HG03108 (cell line): ENCODE data around the gene NEGR1.
A peak's percentile ranks its signal among the peaks of the same experiment; 100 is the strongest.
"Not testable (repeated sequence)": the region's sequence is repeated elsewhere in the genome, so short reads cannot be mapped to it uniquely, and the experiment has no call there.

Experiments used
- ATAC-seq: cut with Tn5 transposase; IDR thresholded peaks from one replicate; pipeline ENCODE4 v1.9.1; 2021; ENCODE audit warnings: moderate library complexity; ENCODE audit not compliant: unreplicated experiment

The NEGR1 gene

DNA sequence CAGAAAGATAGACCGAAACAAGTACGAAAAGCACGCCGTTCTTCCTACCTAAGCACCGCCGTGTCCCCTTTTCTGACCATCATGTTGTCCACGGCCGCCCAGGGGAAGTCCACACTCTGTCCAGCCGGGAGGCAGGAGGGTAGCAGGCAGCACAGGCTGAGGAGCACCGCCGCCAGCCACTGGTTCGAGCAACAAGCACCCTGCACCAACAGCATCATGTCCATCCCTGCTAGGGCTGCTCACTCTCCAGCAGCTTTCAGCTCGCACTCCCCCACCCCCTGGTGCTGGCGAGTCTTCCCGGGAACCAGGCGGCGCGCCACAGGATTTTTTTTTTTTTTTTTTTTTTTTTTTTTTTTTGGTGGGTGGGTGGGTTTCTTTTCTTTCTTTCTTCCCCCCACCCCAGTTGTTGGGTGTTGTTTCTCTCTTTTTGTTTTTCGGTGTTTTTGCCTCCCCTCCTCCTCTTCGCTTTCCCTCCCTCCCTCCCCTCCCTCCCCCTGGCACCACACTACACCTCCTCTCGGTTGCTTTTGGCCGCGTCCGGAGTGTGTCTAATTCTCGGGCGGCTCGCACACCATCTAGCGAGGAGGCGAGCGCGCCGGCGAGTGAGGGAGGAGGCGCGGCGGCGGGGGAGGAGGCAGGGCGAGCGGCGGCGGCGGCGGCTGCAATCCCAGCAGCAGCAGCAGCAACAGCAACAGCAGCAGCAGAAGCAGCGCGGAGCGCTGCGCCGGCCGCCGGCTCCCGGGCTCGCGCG, at the start of gene NEGR1:
NEGR1 (minus strand) TSS at position 269 of the 751 bp plus-strand sequence.
- no peak for ATAC-seq

DNA sequence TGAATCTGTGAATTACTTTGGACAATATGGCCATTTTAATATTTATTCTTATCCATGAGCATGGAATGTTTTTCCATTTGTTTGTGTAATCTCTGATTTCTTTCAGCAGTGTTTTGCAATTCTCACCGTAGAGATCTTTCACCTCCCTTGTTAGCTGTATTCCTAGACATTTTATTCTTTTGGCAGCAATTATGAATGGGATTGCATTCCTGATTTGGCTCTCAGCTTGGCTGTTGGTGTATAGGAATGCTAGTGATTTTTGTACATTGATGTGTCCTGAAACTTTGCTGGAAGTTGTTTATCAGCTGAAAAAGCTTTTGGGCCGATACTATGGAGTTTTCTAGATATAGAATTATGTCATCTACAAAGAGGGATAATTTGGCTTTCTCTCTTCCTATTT, 44.2 kb upstream of the NEGR1 start:
- no peak for ATAC-seq

DNA sequence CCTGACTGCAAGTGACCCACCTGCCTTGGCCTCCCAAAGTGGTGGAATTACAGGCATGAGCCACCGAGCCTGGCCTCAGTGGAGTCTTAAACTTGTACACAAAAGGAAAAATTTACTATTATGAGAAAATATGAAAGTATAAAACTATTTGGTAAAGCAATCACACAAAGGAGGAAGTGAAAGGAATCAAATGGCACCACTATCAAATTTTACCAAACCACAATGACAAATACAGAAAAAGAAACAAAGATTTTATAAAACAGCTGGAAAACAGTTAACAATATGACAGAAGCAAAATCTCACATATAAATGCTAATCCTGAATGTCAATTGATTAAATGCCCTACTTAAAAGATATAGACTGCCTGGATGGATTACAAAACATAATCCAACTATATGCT, 42.1 kb upstream of the NEGR1 start:
- no peak for ATAC-seq

DNA sequence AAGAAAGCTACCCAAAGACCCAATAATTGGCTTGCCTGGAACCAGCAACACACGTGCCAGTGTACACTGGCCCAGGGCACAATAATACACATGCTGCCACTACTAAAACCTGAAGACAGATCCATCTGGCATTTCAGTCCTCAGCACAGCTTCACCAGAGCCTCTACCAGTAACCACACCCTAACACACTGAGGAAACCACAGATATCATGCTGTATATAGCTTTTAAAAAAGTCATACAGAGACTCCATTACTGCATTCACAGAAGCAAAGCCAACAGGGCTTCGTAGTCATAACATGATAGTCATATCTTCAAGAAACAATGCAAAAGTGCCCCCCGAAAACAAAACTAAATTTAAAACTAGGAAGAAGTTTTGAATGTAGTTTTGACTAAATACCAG, 40.6 kb upstream of the NEGR1 start:
- ATAC-seq = no peak

DNA sequence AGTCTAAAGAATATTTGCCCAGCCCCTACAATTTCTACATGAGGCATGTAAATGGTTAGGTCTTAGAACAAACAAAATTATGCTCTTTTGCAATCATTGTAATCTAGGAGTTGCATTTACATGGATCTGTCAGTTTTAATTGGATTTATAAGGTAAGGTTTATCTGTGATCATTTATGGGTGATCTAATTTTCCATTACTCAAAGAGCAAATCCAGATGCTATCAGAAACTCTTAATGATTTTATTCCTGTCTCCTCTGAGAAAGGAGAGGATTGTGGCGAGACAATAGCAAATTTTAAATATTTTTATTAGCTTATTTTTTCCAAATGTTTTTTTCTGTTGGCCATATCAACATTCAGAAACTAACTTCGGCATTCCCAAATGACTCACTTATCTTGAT, 14.2 kb upstream of the NEGR1 start:
- no peak for ATAC-seq

DNA sequence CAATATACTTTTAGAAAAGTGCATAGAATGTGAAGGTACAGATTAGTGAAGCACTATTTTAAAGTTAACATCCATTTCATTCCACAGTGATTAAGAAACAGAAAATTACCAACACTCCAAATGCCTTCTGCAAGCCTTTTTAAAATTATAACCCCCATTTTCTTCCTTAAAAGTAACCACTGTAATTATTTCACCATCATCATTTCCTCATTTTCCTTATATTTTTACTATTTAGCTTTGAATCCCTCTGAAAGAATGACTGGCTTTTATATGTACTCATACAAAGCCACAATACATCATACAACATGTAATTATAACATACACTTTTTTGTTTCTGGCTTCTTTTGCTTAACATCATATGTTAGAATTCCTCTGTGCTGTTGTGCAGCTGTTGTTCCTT, 6.5 kb upstream of the NEGR1 start:
- ATAC-seq = no peak

DNA sequence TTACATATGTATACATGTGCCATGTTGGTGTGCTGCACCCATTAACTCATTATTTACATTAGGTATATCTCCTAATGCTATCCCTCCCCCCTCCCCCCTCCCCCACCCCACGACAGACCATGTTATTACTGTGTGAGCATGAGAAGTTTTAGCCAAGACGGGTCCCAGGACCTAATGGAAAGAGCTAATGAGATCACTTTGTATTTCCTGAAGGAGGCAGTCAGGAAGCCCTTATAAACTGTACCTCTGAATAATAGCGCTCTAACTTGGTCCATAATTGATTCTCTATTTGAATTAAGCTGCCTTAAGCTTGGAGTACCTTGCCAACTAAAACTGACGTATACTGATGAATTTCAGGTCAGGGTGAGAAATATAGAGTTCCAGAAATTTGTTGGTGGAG, 4.1 kb upstream of the NEGR1 start:
- no peak for ATAC-seq

DNA sequence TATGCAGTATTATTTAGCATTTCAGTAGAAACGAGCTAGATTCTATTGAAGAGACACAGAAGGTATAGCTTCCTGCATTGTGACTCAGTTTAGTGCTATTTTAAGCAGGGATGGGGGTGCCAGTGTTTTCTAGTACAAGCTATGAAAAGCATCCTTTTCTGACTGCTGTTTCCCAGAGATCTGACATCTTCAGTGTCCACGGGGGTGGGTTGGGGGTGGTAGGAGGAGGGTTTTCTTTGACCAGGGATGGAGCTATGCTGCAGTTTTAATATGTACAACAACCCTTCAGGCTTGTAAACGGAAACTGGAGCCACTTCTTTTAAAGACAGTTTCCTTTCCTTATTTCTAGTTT, 2.7 kb upstream of the NEGR1 start:
- no peak for ATAC-seq

DNA sequence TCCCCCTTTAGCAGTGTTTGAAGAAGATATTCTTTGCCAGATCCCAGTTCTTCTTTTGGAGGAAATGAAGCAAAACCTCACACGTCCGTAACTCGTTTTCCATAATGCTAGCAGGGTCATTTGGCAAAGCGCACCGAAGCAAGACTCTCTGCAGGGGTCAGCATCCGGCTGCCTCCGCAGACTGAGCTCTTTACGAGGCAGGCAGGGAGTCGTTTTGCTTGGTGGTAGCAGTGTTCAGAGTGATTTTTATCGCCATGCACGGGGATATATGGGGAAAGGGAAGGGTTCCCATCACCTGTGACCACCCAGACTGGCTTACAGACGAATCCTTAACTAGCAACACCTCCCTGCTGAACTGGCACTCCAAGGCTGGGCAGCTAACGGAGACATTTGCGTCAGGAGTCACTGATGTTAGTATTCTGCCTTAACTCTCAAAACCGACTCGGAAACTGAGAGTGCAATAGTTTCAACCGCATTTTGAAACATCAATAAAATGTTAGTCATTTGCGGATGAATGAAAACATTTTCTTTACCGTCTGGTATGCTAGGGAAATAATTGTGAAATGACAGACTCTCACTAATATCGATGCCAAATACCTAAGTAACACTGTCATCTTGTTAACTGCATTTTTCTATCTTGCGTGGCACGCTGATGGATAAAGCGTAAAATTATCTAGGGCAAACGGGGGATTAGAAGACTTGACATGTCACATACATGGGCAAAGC, 2.2 kb upstream of the NEGR1 start:
- peak; percentile 57 for ATAC-seq

DNA sequence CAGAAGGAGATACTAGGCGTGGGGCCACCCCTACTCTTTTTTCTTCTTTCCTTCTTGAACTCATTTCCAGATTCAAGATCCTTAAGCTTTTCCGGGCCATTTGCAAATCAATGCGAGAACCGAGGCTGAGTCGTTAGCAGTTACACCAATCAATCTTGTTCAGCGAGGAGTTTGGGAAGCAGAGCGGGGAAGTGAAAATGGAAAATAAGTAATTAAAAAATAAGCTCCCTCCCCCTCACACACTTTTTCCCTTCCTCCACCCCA, 1.7 kb upstream of the NEGR1 start:
- ATAC-seq = no peak

DNA sequence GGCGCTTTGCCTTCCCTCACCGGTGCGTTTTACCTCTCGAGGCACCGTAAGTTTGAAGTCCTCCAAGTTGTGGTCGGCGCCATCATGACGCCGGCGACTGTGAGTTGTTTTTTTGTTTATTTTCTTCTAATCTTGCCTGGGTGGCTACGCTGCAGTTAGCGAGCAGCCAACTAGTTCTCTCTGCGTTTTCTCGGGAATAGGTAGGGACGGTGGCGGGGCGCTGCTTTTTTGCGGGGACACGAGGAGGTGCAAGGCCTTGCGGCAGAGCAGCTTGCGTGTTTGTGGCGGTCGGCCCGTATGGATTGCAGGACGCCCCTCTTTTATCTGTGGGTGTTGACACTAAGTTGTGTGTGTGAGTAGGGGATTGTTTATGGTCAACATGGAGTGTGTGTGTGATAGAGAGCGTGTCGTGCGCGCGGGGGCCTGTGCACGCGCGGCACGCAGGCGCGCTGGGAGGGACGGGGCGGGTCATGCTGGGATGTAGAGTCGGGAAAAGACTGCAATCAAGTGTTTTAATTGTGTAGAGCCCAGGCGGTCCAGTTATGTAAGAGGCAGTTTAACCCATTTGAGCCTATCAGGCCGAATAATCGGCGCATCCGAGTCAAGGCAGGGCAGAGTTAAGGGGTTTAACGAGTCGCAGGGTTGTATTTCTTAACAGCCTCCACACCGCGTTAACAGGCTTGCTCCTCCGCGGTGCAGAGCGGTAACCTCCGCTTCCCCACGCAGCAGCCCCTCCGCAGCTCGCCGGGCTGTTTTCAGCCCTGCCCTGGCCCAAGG, 1.2 kb upstream of the NEGR1 start:
- no peak for ATAC-seq

DNA sequence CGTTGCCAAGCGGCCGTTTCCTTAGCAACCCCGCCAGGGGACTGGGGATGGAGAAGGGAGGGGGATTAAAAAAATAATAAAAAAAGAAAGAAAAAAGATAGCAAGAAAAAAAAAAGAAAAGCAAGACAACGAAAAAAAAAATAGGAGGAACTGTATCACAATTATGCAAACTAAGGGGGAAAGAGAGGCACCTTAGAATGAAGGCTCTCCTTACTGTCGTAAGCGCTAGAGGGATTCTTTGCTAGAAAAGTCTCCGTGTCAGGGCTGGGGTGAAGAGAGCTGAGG, 625 bp upstream of the NEGR1 start:
- no peak for ATAC-seq

DNA sequence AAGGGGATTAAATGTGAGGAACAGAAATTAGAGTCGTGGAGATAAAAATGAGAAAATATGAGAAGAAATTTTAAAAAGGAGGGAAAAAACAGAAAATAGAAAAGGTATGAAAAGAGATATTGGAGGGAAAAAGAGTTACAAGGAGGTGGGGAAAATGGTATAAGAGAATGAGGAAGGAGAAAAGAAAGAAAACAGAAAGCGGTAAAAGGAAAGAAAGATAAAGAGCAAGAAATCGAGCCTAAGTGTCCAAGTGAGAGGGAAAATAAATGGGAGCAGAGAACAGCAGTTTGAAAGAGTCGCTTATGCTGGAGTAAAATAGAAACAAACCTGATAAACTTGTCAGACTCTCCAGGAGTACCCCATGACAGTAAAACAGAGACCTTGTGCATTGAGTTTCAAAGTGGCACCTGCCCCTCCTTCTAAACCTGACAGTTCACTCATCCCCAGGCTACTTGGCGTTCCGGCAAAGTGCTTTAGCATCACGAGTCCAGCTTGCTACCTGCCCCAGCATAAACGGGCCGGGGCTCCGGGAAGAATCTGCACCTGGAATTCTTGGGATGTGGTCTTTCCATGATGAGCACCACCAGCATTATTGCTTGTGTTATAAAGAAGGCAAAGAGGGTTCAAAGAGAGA, 585 bp downstream of the NEGR1 start:
- ATAC-seq = no peak

DNA sequence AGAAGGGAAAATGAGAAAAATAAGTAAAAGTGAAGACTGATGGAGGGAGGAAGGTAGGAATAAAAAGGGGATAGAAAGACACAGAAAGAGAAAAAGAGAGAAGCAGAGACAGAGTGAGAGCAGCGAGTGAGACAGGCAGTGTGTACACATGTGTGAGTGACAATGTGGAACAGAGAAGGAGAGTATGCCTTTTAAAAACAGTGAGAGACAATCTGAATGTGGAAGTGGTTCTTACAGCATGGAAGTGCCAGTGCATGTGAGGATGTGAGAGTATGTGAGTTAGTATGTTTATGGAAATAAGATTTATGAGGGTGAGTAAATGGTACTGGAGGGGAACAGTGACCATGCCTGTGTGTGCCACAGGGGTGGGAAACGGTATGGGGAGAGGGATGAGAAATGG, 1.2 kb downstream of the NEGR1 start:
- no peak for ATAC-seq

DNA sequence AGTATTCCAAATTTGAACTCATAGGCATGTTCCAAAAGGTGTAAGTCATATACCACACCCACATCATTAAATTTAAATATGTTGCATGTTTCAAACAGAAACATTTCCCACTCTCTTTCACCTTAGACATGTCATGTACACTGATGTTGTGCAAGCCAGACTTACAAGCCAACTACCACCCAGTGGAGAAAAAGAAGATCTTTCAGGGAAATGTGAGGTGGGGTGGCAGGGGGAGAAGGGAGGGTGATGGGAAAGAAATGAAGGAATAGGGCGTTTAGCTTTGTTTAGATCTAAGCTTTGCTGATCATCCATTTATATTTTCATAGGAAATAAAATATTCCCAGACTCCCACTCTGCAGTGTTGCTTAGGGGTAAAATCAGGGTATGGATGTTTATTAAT, 1.6 kb downstream of the NEGR1 start:
- no peak for ATAC-seq

DNA sequence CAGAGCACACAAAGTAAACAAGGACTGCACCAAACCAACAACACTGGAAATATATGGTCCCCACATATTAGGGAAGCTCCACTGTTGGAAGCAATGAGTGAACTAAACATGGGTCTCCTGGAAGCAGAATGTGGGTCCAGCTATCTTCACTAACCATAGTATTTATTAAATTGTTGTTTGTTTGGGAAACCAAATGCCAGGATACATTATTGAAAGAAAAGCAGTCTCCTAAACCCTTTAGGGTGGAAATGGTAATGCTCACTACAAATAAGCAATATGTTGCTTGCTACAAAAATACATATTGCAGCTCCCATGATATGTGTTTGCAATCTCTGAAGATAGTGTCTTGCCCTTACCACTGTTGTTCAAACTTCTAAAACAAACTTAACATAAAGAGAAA, 2.2 kb downstream of the NEGR1 start:
- ATAC-seq = no peak

DNA sequence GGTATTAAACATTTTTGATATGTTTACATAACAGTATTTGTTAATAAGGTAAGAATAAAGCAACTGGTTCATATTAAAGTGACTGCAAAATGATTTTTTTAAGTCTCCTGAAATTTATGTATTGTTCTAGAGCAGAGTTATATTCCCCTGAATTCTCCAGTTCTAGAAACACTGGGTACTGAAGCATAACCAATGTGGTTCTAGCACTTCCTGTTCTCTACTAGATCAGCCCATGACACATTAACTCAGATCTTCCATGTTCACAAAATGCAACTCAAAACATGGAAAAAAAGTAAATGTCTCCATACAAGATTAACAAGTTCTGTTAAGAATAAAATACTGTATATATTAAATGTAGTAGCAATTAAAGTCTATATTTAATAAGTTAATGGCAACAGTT, 3.9 kb downstream of the NEGR1 start:
- no peak for ATAC-seq

DNA sequence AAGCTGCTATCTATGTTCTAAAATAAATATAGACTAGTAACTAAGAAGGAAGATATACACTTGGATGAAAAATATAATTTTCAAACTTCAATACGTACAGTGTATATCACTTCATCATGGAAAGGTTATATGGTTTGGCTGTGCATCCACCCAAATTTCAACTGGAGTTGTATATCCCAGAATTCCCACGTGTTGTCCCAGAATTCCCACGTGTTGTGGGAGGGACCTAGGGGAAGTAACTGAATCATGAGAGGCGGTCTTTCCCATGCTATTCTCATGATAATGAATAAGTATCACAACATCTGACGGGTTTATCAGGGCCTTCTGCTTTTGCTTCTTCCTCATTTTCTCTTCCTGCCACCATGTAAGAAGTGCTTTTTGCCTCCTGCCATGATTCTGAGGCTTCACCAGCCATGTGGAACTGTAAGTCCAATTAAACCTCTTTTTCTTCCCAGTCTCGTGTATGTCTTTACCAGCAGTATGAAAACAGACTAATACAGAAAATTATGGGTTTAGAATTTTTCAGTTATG, 10.7 kb downstream of the NEGR1 start:
- ATAC-seq = no peak

DNA sequence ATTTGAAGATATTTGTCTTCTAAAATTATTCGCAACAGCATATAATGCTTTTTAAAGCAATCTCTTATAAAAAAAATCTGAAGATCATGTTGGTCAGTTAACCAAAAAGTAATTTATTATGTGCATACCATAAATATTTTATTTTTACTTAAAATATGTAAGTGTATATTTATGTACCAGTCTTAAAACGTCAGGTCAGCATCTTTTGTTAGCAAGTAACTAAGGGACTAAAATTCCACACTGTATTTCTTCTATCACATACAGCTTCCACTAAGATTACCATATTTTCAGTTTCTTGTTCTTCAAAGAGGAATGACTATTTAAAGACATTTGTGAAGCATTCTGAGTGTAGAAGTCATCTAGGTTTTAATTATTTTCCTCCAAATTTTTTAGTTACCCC, 19.6 kb downstream of the NEGR1 start:
- no peak for ATAC-seq

DNA sequence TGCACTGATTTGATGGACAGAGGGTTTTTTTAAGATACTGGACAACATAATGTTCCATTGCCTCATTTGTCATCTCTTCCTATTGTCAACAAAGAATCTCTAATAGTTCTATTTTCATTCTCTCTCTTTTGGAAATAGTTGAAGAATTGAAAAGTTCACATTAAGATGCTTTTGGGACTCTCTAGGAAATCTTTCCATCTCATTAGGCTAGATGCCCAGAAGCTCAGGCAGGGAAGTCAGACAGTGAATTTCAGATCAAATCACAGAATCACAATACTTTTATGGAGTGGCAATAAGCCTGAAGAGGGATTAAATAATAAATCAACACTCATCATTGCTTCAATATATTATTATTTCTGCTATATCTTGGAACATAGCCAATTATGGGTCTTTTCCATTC, 29.2 kb downstream of the NEGR1 start:
- no peak for ATAC-seq

DNA sequence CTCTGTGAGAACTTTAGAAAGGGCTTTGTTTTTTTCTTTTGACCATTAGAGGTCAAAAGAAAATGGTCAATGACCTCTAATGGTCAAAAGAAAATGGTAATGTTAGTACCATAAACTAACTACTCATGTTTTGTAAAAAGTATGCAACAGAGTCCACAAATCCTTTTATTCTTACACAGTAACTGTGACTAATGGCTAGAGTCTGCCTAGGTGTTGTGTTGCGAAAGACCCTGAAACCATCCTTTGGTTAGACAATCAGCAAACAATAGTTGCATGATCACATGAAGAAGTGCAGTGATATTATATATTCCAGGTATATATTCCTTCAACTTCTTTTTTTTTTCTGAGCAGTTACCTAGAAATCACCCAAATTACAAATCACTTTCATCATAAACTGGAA, 40.9 kb downstream of the NEGR1 start:
- ATAC-seq = no peak

DNA sequence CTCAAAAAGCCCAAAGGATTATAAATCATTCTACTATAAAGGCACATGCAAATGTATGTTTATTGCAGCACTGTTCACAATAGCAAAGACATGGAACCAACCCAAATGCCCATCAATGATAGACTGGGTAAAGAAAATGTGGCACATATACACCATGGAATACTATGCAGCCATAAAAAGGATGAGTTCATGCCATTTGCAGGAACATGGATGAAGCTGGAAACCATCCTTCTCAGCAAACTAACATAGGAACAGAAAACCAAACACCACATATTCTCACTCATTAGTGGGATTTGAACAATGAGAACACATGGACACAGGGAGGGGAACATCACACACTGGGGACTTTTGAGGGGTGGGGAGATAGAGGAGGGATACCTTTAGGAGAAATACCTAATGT, 46.4 kb downstream of the NEGR1 start:
- not testable (repeated sequence) for ATAC-seq
